GM18511 (cell line): ENCODE measurements around the gene P2RY1.
A peak's percentile ranks its signal among the peaks of the same experiment; 100 is the strongest.

ENCODE experiments used
- ATAC-seq: cut with Tn5 transposase; IDR thresholded peaks from one replicate; pipeline ENCODE4 v1.9.1; 2021; ENCODE audit warnings: mild to moderate bottlenecking, moderate library complexity; ENCODE audit not compliant: unreplicated experiment

The P2RY1 gene

GRCh38 chr3:152834776-152835600 lies at the start of gene P2RY1:
P2RY1 (plus strand) TSS chr3:152835131; CDS start chr3:152835783, 652 bp downstream.
- peak; percentile 81 for ATAC-seq

GRCh38 chr3:152786977-152787681 lies 47.8 kb upstream of the P2RY1 start:
- no peak for ATAC-seq

- no peak for ATAC-seq
Measured at GRCh38 chr3:152790651-152791387, 44.1 kb upstream of the P2RY1 start.

GRCh38 chr3:152793969-152794368 lies 41.0 kb upstream of the P2RY1 start:
- no peak for ATAC-seq

- no peak for ATAC-seq
Measured at GRCh38 chr3:152797751-152798432, 37.0 kb upstream of the P2RY1 start.

GRCh38 chr3:152811974-152812760 lies 22.8 kb upstream of the P2RY1 start:
- ATAC-seq: no peak

- ATAC-seq: peak; percentile 57
Measured at GRCh38 chr3:152817400-152817799, 17.5 kb upstream of the P2RY1 start.

- no peak for ATAC-seq
Measured at GRCh38 chr3:152818027-152818426, 16.9 kb upstream of the P2RY1 start.

- no peak for ATAC-seq
Measured at GRCh38 chr3:152823173-152823572, 11.8 kb upstream of the P2RY1 start.

- ATAC-seq: no peak
Measured at GRCh38 chr3:152823781-152824180, 11.2 kb upstream of the P2RY1 start.

- ATAC-seq: no peak
Measured at GRCh38 chr3:152825566-152825965, 9.4 kb upstream of the P2RY1 start.

- no peak for ATAC-seq
Measured at GRCh38 chr3:152826476-152826875, 8.5 kb upstream of the P2RY1 start.

GRCh38 chr3:152827313-152827712 lies 7.6 kb upstream of the P2RY1 start:
- ATAC-seq: no peak

- no peak for ATAC-seq
Measured at GRCh38 chr3:152828075-152828840, 6.7 kb upstream of the P2RY1 start.

GRCh38 chr3:152830245-152830644 lies 4.7 kb upstream of the P2RY1 start:
- ATAC-seq: no peak

- ATAC-seq: no peak
Measured at GRCh38 chr3:152832046-152832445, 2.9 kb upstream of the P2RY1 start.

GRCh38 chr3:152833089-152833488 lies 1.8 kb upstream of the P2RY1 start:
- ATAC-seq: no peak

- ATAC-seq: no peak
Measured at GRCh38 chr3:152834191-152834775, 648 bp upstream of the P2RY1 start.

- peak; percentile 26 for ATAC-seq
Measured at GRCh38 chr3:152835601-152836102, 721 bp downstream of the P2RY1 start.
